ENCODE results near the gene ATOH8. TPM values are rescaled to one million over a fixed set of nuclear protein-coding genes. Genes with fewer than 3 reads are reported as not detected.
A peak's percentile ranks its signal among the peaks of the same experiment; 100 is the strongest.

Gene ATOH8
- total RNA-seq, 4 donors from 2014 or later, result 34.5 to 79.5 (median 59.6) TPM

DNA sequence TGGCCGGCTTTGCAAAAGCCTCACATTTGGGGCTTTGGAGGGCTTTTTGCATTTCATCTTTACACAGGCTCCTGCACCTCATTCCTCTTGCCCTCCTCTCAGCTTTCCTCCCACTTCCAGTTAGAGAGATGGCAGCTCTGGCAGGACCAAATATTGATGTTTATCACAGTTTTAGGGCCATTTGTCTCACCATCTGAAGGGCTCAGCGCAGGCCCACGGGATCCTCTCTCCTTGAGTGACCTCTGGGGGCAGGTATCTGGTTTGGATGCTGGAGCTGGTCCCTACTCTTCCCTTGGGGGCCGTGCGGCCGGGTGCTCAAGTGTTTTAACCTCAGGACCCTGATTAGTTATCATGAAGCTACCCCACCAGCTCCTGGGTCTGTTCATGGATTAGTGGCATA lies 19.9 kb downstream of the ATOH8 start:
- H3K4me3 ChIP-seq, result no peak overlapping the region
- WGBS, 2 donors (ENCODE audit: low coverage in 1 of 2), result 60 to 77% methylated on average over 2 to 6 of the region's 6 CpGs
- peak overlapping the region; percentile 71 to 90 (median 86) for H3K27ac ChIP-seq
- no peaks in the 10 kb centered on the region for H3K9me3 ChIP-seq
- no peak for ATAC-seq
- no peaks in the 10 kb centered on the region for H3K27me3 ChIP-seq
- H3K4me1 ChIP-seq, result peaks cover 23 to 96% (median 76%) of the 10 kb centered on the region in 3 donors
- peaks cover 0 to 35% of the 10 kb centered on the region in 2 donors for H3K36me3 ChIP-seq
- TF ChIP-seq POLR2AphosphoS5 (IDR thresholded peaks at IDR 0.05) (no peak), POLR2A (IDR thresholded peaks at IDR 0.05) (no peak), EP300 (IDR thresholded peaks at IDR 0.05) (no peak)
- TF ChIP-seq, protein P1, sequence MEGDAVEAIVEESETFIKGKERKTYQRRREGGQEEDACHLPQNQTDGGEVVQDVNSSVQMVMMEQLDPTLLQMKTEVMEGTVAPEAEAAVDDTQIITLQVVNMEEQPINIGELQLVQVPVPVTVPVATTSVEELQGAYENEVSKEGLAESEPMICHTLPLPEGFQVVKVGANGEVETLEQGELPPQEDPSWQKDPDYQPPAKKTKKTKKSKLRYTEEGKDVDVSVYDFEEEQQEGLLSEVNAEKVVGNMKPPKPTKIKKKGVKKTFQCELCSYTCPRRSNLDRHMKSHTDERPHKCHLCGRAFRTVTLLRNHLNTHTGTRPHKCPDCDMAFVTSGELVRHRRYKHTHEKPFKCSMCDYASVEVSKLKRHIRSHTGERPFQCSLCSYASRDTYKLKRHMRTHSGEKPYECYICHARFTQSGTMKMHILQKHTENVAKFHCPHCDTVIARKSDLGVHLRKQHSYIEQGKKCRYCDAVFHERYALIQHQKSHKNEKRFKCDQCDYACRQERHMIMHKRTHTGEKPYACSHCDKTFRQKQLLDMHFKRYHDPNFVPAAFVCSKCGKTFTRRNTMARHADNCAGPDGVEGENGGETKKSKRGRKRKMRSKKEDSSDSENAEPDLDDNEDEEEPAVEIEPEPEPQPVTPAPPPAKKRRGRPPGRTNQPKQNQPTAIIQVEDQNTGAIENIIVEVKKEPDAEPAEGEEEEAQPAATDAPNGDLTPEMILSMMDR (IDR thresholded peaks at IDR 0.05), result no peak

DNA sequence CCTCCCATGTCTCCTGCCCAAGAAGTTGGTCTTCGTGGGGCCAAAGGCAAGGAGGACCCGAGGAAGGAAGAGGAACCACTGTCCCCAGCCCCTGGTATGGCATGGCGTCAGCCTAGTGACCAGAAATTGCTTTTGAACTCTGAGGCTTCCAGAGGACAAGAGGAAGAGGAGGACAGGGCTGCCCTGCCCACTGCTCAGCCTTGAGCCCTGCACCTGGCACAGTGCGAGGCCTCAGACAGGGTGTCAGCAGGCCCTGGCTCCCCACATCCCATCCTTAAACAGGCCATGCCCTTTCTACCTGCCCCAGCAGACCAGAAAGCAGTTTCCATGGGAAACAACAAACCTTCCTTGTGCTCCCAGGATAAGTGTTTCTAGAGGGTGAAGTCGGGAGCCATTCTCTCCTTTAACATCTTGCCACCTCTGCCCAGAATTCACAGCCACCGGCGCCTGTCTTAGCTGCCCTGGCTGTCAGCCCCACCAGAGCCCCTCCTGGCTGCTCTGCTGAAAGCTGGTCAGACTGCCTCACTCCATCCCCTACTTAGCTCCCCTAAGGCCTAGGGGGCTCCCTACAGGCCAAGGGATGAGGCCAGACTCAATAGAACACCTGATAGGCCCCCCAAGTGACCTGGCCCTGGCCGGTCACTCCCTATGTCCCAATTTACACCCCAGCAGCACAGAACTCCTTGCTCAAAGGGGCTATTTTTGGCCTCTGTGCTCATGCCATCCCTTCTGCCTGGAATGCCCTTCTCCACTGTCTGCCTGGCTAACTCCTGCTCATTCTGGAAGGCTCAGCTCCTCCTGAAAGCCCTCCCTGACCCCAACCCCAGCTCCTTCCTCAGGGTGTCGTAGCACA lies 20.6 kb downstream of the ATOH8 start:
- Histone ChIP-seq H3K4me3 (no peak overlapping the region), H3K36me3 (peaks cover 0 to 34% of the 10 kb centered on the region in 2 donors), H3K27me3 (no peaks in the 10 kb centered on the region), H3K27ac (peak overlapping the region; percentile 12 to 90 (median 86)), H3K4me1 (peaks cover 23 to 96% (median 76%) of the 10 kb centered on the region in 3 donors), H3K9me3 (no peaks in the 10 kb centered on the region)
- TF ChIP-seq, protein P1 (IDR thresholded peaks at IDR 0.05), result no peak
- peak; percentile 47 for TF ChIP-seq POLR2AphosphoS5 (IDR thresholded peaks at IDR 0.05)
- ATAC-seq, result no peak
- WGBS, 2 donors (ENCODE audit: low coverage in 1 of 2), result 62 to 82% methylated on average over 2 of the region's 9 CpGs

DNA sequence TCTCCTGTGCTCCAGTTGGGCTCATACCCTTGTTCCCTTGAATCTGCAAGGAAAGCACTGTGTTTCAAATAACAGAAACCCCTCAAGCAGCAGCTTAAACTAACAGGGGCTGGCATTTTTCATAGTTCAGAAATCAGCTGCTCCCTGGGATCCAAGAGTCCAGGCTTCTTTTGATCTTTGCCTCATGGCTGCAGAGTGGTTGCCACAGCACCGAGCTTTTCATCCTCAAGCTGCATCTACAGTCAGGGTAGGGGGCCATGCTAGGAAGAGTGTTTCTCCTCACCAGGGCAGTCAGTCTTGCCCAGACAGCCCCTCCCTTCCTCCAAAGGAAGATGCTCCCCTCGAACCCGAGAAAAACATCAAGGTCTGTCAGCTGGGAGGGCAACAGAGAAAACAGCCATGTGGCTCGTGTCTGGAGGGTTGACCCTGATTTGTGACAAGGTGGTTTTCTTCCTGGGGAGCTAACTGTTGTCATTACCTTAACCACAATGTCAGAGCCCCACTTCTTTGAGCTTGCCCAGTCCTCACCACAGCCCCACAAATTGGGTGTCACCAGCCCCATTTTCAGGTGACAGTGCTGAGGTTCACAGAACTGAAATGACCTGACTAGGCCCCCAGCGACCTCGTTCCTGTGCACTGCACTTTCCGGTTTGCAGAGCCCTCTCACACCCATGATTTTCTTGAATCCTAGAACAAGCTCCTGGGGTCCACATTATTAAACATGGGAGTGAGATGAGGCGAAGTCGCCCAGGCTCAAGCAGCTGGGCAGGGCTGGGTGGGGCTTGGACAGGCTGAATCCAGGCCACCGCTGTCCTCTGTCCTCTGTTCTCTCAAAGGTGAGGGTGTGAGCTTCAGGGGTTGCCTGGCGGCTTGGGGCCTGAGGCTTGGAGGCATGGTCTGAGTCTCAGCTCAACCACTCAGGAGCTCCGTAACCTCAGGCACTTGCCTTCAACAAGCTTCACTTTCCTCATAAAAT lies 21.9 kb downstream of the ATOH8 start:
- Histone ChIP-seq H3K36me3 (peaks cover 0 to 44% of the 10 kb centered on the region in 2 donors), H3K4me3 (no peak overlapping the region), H3K27me3 (no peaks in the 10 kb centered on the region), H3K9me3 (no peaks in the 10 kb centered on the region), H3K4me1 (peaks cover 23 to 96% (median 71%) of the 10 kb centered on the region in 3 donors), H3K27ac (peak overlapping the region in 3 of 4 donors; percentile 22 to 90 (median 85))
- 90% methylated on average over 2 of the region's 12 CpGs; no CpG with 5 or more reads in 1 of the 2 donors for WGBS, 2 donors (ENCODE audit: low coverage in 1 of 2)
- TF ChIP-seq, protein P1 (IDR thresholded peaks at IDR 0.05), result no peak
- TF ChIP-seq POLR2AphosphoS5 (IDR thresholded peaks at IDR 0.05), result no peak
- TF ChIP-seq EP300 (IDR thresholded peaks at IDR 0.05), result no peak
- no peak for TF ChIP-seq POLR2A (IDR thresholded peaks at IDR 0.05)
- ATAC-seq, result no peak

DNA sequence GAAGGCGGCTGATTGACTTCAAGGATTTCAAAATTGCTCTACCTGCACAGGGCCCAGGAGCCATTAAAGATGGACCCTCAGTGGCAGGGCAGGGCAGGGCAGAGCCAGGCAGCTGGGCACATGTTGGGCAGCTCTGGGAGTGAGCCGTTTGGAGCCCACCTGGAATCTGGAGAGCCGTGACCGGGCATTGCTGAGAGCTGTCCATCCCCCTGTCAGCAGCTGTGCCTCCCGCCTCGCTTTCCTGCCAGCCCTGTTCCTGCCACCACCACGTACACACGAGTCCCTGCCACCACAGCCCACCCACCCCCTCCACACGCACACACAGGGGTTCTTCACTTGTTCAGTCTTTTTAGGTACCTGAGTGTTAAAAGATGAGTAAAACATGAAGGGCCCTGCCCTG lies 22.9 kb downstream of the ATOH8 start:
- H3K27ac ChIP-seq, result peak overlapping the region in 1 of 4 donors; percentile 85

More for the DNA sequence above, 22.9 kb downstream of the ATOH8 start:
- TF ChIP-seq POLR2A (IDR thresholded peaks at IDR 0.05), result no peak
- no peak for TF ChIP-seq POLR2AphosphoS5 (IDR thresholded peaks at IDR 0.05)
- no peak for TF ChIP-seq EP300 (IDR thresholded peaks at IDR 0.05)
- TF ChIP-seq, protein P1 (IDR thresholded peaks at IDR 0.05), result no peak
- Histone ChIP-seq H3K9me3 (no peaks in the 10 kb centered on the region), H3K4me3 (no peak overlapping the region), H3K27me3 (no peaks in the 10 kb centered on the region), H3K36me3 (peaks cover 0 to 44% of the 10 kb centered on the region in 2 donors), H3K4me1 (peaks cover 13 to 96% (median 63%) of the 10 kb centered on the region in 3 donors)
- ATAC-seq, result no peak
- 83 to 86% methylated on average over 1 to 2 of the region's 9 CpGs for WGBS, 2 donors (ENCODE audit: low coverage in 1 of 2)
